CD14-positive monocyte (primary cell): Measurements from ENCODE around the gene VKORC1L1. TPM values are rescaled to one million over a fixed set of nuclear protein-coding genes. Genes with fewer than 3 reads are reported as not detected.
"Not testable (repeated sequence)": the region's sequence is repeated elsewhere in the genome, so short reads cannot be mapped to it uniquely, and the experiment has no call there.

Experiments
- DNase-seq, 3 donors: peaks; one replicate each; pipeline ENCODE4 v3.0.0-alpha.2; 2011 to 2022
- H2AFZ ChIP-seq: 2 replicates; pipeline ENCODE4 v1.6.0; 2012; ENCODE audit warnings: mild to moderate bottlenecking, low read depth, low read length, inconsistent platforms; ENCODE audit not compliant: insufficient read depth, poor library complexity, severe bottlenecking
- H3K27ac ChIP-seq, 2 donors: 1 replicate in 1 of 2; 2 replicates in 1 of 2; pipeline ENCODE4 v1.5.1; 2012 to 2013; ENCODE audit warnings: low read length in 2 of 2, control low read depth in 1 of 2, inconsistent platforms in 1 of 2, low read depth in 1 of 2, mild to moderate bottlenecking in 1 of 2
- H3K27me3 ChIP-seq, 2 donors: one replicate each; pipeline versions ENCODE4 v1.6.0 to v1.6.1; 2011 to 2013; ENCODE audit warnings: low read length in 2 of 2; ENCODE audit not compliant: control insufficient read depth in 2 of 2, insufficient read depth in 2 of 2
- H3K36me3 ChIP-seq, 2 donors: replicated peaks in 1 of 2; 1 replicate in 1 of 2; 2 replicates in 1 of 2; pipeline versions ENCODE4 v1.5.1 to v1.6.1; 2012 to 2013; ENCODE audit warnings: low read length in 2 of 2, control low read depth in 1 of 2, inconsistent platforms in 1 of 2, mild to moderate bottlenecking in 1 of 2; ENCODE audit not compliant: insufficient read depth in 2 of 2, control insufficient read depth in 1 of 2
- H3K4me1 ChIP-seq, 2 donors: 1 replicate in 1 of 2; 2 replicates in 1 of 2; pipeline versions ENCODE4 v1.5.1 to v1.6.1; 2012 to 2013; ENCODE audit warnings: low read length in 2 of 2, control low read depth in 1 of 2, inconsistent platforms in 1 of 2, mild to moderate bottlenecking in 1 of 2, moderate library complexity in 1 of 2; ENCODE audit not compliant: insufficient read depth in 2 of 2, control insufficient read depth in 1 of 2
- H3K4me2 ChIP-seq: replicated peaks from 2 replicates; pipeline ENCODE3; 2012; ENCODE audit warnings: low read length, moderate library complexity, mild to moderate bottlenecking; ENCODE audit not compliant: poor library complexity, severe bottlenecking; ENCODE audit errors: extremely low read depth
- H3K4me3 ChIP-seq, 3 experiments: fragments of 200-600 bp in 1 of 3; sonication (generic) in 1 of 3; replicated peaks in 1 of 3; 1 replicate in 2 of 3; 2 replicates in 1 of 3; pipeline ENCODE4 v1.5.1; 2011 to 2013; ENCODE audit warnings: low read length in 3 of 3, mild to moderate bottlenecking in 3 of 3, control low read depth in 2 of 3, low read depth in 2 of 3, inconsistent platforms in 1 of 3, moderate library complexity in 1 of 3
- H3K79me2 ChIP-seq: 2 replicates; pipeline ENCODE4 v1.6.0; 2012; ENCODE audit warnings: mild to moderate bottlenecking, control low read depth, inconsistent platforms, low read length, moderate library complexity; ENCODE audit not compliant: insufficient read depth
- H3K9ac ChIP-seq: 2 replicates; pipeline ENCODE4 v1.6.0; 2017; ENCODE audit warnings: low read length, mild to moderate bottlenecking; ENCODE audit not compliant: insufficient read depth, poor library complexity, severe bottlenecking
- H3K9me3 ChIP-seq, 2 donors: replicated peaks in 1 of 2; 1 replicate in 1 of 2; 2 replicates in 1 of 2; pipeline versions ENCODE4 v1.5.1 to v1.6.1; 2012 to 2013; ENCODE audit warnings: low read length in 2 of 2, control low read depth in 1 of 2; ENCODE audit not compliant: control insufficient read depth in 1 of 2, insufficient read depth in 1 of 2
- H4K20me1 ChIP-seq: 2 replicates; pipeline ENCODE4 v1.6.0; 2012; ENCODE audit warnings: mild to moderate bottlenecking, low read length, control low read depth, moderate library complexity; ENCODE audit not compliant: insufficient read depth
- H3K27ac Mint-ChIP-seq, 7 donors: one replicate each; pipeline ENCODE4 v1.8.0; 2020; ENCODE audit warnings: mild to moderate bottlenecking in 7 of 7, mixed read lengths in 7 of 7, moderate library complexity in 6 of 7, inconsistent platforms in 2 of 7
- H3K27me3 Mint-ChIP-seq, 3 donors: one replicate each; pipeline ENCODE4 v1.8.0; 2021 to 2022; ENCODE audit warnings: low read depth in 3 of 3, mild to moderate bottlenecking in 3 of 3, mixed read lengths in 3 of 3, moderate library complexity in 3 of 3, inconsistent platforms in 1 of 3
- H3K36me3 Mint-ChIP-seq, 2 donors: one replicate each; pipeline ENCODE4 v1.8.0; 2020; ENCODE audit warnings: mixed read lengths in 2 of 2, inconsistent platforms in 1 of 2, mild to moderate bottlenecking in 1 of 2
- H3K4me1 Mint-ChIP-seq: one replicate; pipeline ENCODE4 v1.8.0; 2020; ENCODE audit warnings: mild to moderate bottlenecking, mixed read lengths
- H3K4me3 Mint-ChIP-seq, 2 donors: one replicate each; pipeline ENCODE4 v1.8.0; 2020; ENCODE audit warnings: mild to moderate bottlenecking in 2 of 2, mixed read lengths in 2 of 2, moderate library complexity in 1 of 2
- H3K9me3 Mint-ChIP-seq, 7 donors: one replicate each; pipeline ENCODE4 v1.8.0; 2020 to 2022; ENCODE audit warnings: mixed read lengths in 7 of 7, mild to moderate bottlenecking in 6 of 7, moderate library complexity in 6 of 7, inconsistent platforms in 2 of 7
- WGBS: methylation state at CpG from one replicate; pipeline ENCODE4 v1.1.5; 2013; ENCODE audit warnings: missing lambda C conversion rate; ENCODE audit not compliant: insufficient coverage; 5-methylcytosine and 5-hydroxymethylcytosine counted together
- intact Hi-C, 2 donors: fragments of 100-400 bp; cut with micrococcal nuclease; formaldehyde crosslinking; loops; one replicate each; pipeline versions ENCODE4 v1.15.0 to v1.15.1; 2023
- polyA plus RNA-seq, 3 donors: library from polyadenylated mRNA; depleted of rRNA in 1 of 3; unstranded in 2 of 3; stranded (reverse) in 1 of 3; fragments of 300-500 nt in 2 of 3; fragments of >200 nt in 1 of 3; fragmentation: Illumina TruSeq in 2 of 3; gene quantifications; 1 replicate in 2 of 3; 2 replicates in 1 of 3; pipeline ENCODE4 v1.2.3, GENCODE V29; 2012 to 2021
- TF ChIP-seq, protein P1 (sequence below): fragments of 200-600 bp; IDR thresholded peaks from one replicate; pipeline ENCODE4 v1.8.0; 2022; ENCODE audit warnings: antibody characterized with exemption, mild to moderate bottlenecking

Gene VKORC1L1
- polyA plus RNA-seq, 3 donors: 1.9 to 3.2 (median 2.7) TPM

DNA sequence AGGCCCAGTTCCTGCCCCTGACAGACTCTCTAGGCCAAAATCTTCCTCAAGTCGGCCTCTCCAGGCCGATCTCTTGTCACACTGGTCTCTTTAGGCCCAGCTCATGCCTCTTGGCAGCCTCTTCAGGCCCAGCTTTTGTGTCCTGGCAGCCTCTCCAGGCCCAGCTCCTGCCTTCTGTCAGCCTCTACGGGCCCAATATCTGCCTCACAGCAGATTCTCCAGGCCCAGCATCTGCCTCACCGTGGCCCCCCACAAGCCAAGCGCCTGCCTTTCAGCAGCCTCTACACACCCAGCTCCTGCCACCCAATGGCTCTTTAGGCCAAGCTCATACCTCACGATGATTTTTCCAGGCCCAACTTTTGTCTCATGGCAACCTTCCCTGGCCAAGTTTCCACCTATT, 33.0 kb upstream of the VKORC1L1 start:
- peak overlapping the region in 4 of 7 donors; percentile 75 to 88 (median 79) for H3K27ac Mint-ChIP-seq
- no peaks in the 10 kb centered on the region for H3K4me1 ChIP-seq
- no peak overlapping the region for H3K9ac ChIP-seq
- no peak overlapping the region for H3K4me3 ChIP-seq
- H3K27me3 ChIP-seq: no peaks in the 10 kb centered on the region
- no peaks in the 10 kb centered on the region for H3K9me3 ChIP-seq
- no peaks in the 10 kb centered on the region for H3K79me2 ChIP-seq
- no peaks in the 10 kb centered on the region for H4K20me1 ChIP-seq
- TF ChIP-seq, protein P1, sequence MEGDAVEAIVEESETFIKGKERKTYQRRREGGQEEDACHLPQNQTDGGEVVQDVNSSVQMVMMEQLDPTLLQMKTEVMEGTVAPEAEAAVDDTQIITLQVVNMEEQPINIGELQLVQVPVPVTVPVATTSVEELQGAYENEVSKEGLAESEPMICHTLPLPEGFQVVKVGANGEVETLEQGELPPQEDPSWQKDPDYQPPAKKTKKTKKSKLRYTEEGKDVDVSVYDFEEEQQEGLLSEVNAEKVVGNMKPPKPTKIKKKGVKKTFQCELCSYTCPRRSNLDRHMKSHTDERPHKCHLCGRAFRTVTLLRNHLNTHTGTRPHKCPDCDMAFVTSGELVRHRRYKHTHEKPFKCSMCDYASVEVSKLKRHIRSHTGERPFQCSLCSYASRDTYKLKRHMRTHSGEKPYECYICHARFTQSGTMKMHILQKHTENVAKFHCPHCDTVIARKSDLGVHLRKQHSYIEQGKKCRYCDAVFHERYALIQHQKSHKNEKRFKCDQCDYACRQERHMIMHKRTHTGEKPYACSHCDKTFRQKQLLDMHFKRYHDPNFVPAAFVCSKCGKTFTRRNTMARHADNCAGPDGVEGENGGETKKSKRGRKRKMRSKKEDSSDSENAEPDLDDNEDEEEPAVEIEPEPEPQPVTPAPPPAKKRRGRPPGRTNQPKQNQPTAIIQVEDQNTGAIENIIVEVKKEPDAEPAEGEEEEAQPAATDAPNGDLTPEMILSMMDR: no peak
- intact Hi-C loops: no loop called here
- no peak overlapping the region for H3K4me2 ChIP-seq
- no peak overlapping the region for H2AFZ ChIP-seq
- no peak for DNase-seq
- H3K27ac ChIP-seq: no peak overlapping the region
- H3K9me3 Mint-ChIP-seq: peaks cover 0 to 3% (median 0%) of the 10 kb centered on the region in 7 donors
- peaks cover 5% of the 10 kb centered on the region for H3K4me1 Mint-ChIP-seq
- no peak overlapping the region for H3K4me3 Mint-ChIP-seq
- 92% methylated on average over 6 of the region's 6 CpGs for WGBS
- peaks cover 0 to 4% of the 10 kb centered on the region in 2 donors for H3K36me3 Mint-ChIP-seq
- H3K36me3 ChIP-seq: no peaks in the 10 kb centered on the region
- peaks cover 0 to 3% (median 0%) of the 10 kb centered on the region in 3 donors for H3K27me3 Mint-ChIP-seq

DNA sequence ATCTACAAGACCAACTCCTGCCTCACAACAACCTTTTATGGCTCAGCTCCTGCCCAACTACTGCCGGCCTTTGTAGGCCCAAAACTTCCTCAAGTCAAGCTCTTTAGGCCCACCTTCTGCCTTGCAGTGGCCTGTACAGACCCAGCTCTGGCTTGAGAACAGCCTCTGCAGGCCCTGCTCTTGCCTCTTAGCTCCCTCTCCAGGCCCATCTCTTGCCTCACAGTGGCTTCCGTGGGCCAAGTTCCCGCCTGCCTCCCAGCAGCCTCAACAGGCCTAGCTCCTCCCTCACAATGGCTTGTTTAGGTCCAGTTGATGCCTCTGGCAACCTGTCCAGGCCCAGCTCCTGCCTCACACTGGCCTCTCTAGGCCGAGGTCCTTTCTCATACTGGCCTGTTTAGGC, 32.4 kb upstream of the VKORC1L1 start:
- Histone ChIP-seq H3K4me2 (no peak overlapping the region), H3K9ac (no peak overlapping the region), H3K27ac (no peak overlapping the region), H4K20me1 (no peaks in the 10 kb centered on the region), H2AFZ (no peak overlapping the region), H3K27me3 (no peaks in the 10 kb centered on the region), H3K4me3 (no peak overlapping the region), H3K4me1 (no peaks in the 10 kb centered on the region), H3K36me3 (no peaks in the 10 kb centered on the region), H3K79me2 (no peaks in the 10 kb centered on the region), H3K9me3 (no peaks in the 10 kb centered on the region)
- WGBS: 92% methylated on average over 4 of the region's 4 CpGs
- Mint-ChIP-seq H3K4me1 (peaks cover 2% of the 10 kb centered on the region), H3K27ac (peak overlapping the region in 4 of 7 donors; percentile 55 to 88 (median 78)), H3K36me3 (peaks cover 0 to 4% of the 10 kb centered on the region in 2 donors), H3K27me3 (peaks cover 0 to 3% (median 0%) of the 10 kb centered on the region in 3 donors), H3K9me3 (peaks cover 0 to 3% (median 0%) of the 10 kb centered on the region in 7 donors), H3K4me3 (peak overlapping the region in 1 of 2 donors; percentile 45)
- TF ChIP-seq, protein P1: no peak
- DNase-seq: no peak
- intact Hi-C loops: no loop called here

DNA sequence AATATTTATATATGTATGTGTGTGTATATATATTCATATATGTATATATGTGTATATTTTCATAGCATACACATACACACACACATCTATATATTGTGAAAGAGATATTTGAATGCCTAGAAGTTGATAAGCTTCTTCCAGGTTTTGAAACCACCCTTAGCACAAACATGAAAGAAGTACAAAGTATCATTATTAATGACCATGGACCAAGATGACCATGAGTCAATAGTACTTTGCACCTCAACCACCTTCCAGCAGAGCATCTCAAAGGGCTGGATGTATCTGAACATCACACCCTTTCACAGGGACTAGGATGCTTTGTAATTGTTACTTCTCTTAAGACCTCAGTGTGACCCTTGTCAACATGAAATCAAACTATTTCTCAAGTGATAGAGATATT, 29.3 kb upstream of the VKORC1L1 start:
- H3K79me2 ChIP-seq, H3K27me3 Mint-ChIP-seq, H3K27ac ChIP-seq, H3K36me3 Mint-ChIP-seq, H3K9ac ChIP-seq, H3K9me3 ChIP-seq, H3K4me1 ChIP-seq, H3K36me3 ChIP-seq, H3K4me3 ChIP-seq, H3K4me1 Mint-ChIP-seq, intact Hi-C loops, DNase-seq, H3K4me2 ChIP-seq, H3K27ac Mint-ChIP-seq, H3K4me3 Mint-ChIP-seq, H3K9me3 Mint-ChIP-seq, H4K20me1 ChIP-seq, H3K27me3 ChIP-seq, H2AFZ ChIP-seq: not testable (repeated sequence)
